Stomach (tissue), 4 donors: ENCODE measurements around the gene TBC1D16.

Experiments used
- CTCF ChIP-seq, 7 experiments: fragments of 450-650 bp in 4 of 7; fragments of 200-600 bp in 3 of 7; sonication (generic) in 3 of 7; IDR thresholded peaks; one replicate each; pipeline ENCODE4 v1.5.1; 2016 to 2019; ENCODE audit warnings: antibody characterized with exemption in 7 of 7, control low read depth in 2 of 7, mild to moderate bottlenecking in 1 of 7
- POLR2A ChIP-seq, 4 donors: fragments of 450-650 bp; IDR thresholded peaks; one replicate each; pipeline ENCODE4 v1.6.1; 2016; ENCODE audit warnings: antibody characterized with exemption in 4 of 4, control low read depth in 2 of 4, mild to moderate bottlenecking in 1 of 4, moderate library complexity in 1 of 4
- POLR2AphosphoS5 ChIP-seq, 3 donors: sonication (generic); formaldehyde crosslinking; IDR thresholded peaks; one replicate each; pipeline ENCODE4 v1.6.1; 2016; ENCODE audit warnings: antibody characterized with exemption in 3 of 3

- no peak for TF ChIP-seq CTCF (IDR thresholded peaks at IDR 0.05)
- TF ChIP-seq POLR2AphosphoS5 (IDR thresholded peaks at IDR 0.05), result no peak
- TF ChIP-seq POLR2A (IDR thresholded peaks at IDR 0.05), result no peak
These were observed 11.5 kb upstream of the TBC1D16 start for GRCh38 chr17:80047176-80047575.
